Lung (tissue), 12 donors: ENCODE results near the gene ADAMTS12. TPM values are rescaled to one million over a fixed set of nuclear protein-coding genes. Genes with fewer than 3 reads are reported as not detected.
A peak's percentile ranks its signal among the peaks of the same experiment; 100 is the strongest.

Experiments used
- ATAC-seq: fragments of 200-7000 bp; cut with Tn5 transposase; one replicate; pipeline ENCODE4 v1.9.1; 2020; ENCODE audit warnings: moderate number of reproducible peaks; ENCODE audit not compliant: insufficient read depth, low FRiP score
- DNase-seq, 3 donors: peaks; one replicate each; pipeline ENCODE4 v3.0.0-alpha.2; 2013 to 2017
- H3K27ac ChIP-seq, 2 donors: one replicate each; pipeline ENCODE4 v1.5.1; 2013; ENCODE audit warnings: mild to moderate bottlenecking in 2 of 2, moderate library complexity in 2 of 2, control low read depth in 1 of 2, inconsistent platforms in 1 of 2, low read depth in 1 of 2, low read length in 1 of 2
- H3K27me3 ChIP-seq, 3 donors: one replicate each; pipeline ENCODE4 v1.5.1; 2013; ENCODE audit warnings: low read length in 2 of 3; ENCODE audit not compliant: control insufficient read depth in 3 of 3, insufficient read depth in 3 of 3
- H3K36me3 ChIP-seq, 4 donors: one replicate each; pipeline ENCODE4 v1.5.1; 2013; ENCODE audit warnings: low read length in 4 of 4, mild to moderate bottlenecking in 1 of 4, moderate library complexity in 1 of 4; ENCODE audit not compliant: control insufficient read depth in 4 of 4, insufficient read depth in 4 of 4
- H3K4me1 ChIP-seq, 5 donors: one replicate each; pipeline ENCODE4 v1.5.1; 2013; ENCODE audit warnings: low read length in 5 of 5, mild to moderate bottlenecking in 2 of 5, moderate library complexity in 1 of 5; ENCODE audit not compliant: control insufficient read depth in 5 of 5, insufficient read depth in 5 of 5
- H3K4me3 ChIP-seq: one replicate; pipeline ENCODE4 v1.5.1; 2013; ENCODE audit warnings: mild to moderate bottlenecking, control low read depth, moderate library complexity
- H3K9ac ChIP-seq, 2 donors: one replicate each; pipeline ENCODE4 v1.5.1; 2013; ENCODE audit warnings: low read length in 2 of 2, control low read depth in 1 of 2; ENCODE audit not compliant: insufficient read depth in 1 of 2
- H3K9me3 ChIP-seq, 4 donors: one replicate each; pipeline ENCODE4 v1.5.1; 2013; ENCODE audit warnings: low read length in 3 of 4, mild to moderate bottlenecking in 1 of 4, moderate library complexity in 1 of 4; ENCODE audit not compliant: control insufficient read depth in 4 of 4, insufficient read depth in 3 of 4
- CTCF ChIP-seq: IDR thresholded peaks from 2 replicates; pipeline ENCODE4 v1.5.1; 2012; ENCODE audit warnings: mild to moderate bottlenecking; ENCODE audit errors: control extremely low read depth, extremely low read depth
- WGBS, 2 donors: extraction: QIAGEN DNeasy Blood & Tissue Kit; methylation state at CpG; one replicate each; pipeline ENCODE4 v1.1.7; 2013; 5-methylcytosine and 5-hydroxymethylcytosine counted together
- polyA plus RNA-seq, 2 donors: library from polyadenylated mRNA; stranded (reverse); fragments of 200-250 nt; gene quantifications; one replicate each; pipeline ENCODE4 v1.2.1, GENCODE V29; 2013
- total RNA-seq, 2 donors: library from RNA; depleted of rRNA in 1 of 2; stranded (reverse); fragments of >200 nt in 1 of 2; gene quantifications; one replicate each; pipeline ENCODE4 v1.2.1, GENCODE V29; 2014 to 2021
- donor health status: control.
- donor health status: control.
- donor health status: Bipolar disorder and iron deficiency.
- donor health status: healthy.
- donor health status: DM: yes; HTN: yes; CAD: no.

ADAMTS12 gene
- total and polyA plus RNA-seq, 4 donors = 1.3 to 55.1 (median 4.3) TPM

DNA sequence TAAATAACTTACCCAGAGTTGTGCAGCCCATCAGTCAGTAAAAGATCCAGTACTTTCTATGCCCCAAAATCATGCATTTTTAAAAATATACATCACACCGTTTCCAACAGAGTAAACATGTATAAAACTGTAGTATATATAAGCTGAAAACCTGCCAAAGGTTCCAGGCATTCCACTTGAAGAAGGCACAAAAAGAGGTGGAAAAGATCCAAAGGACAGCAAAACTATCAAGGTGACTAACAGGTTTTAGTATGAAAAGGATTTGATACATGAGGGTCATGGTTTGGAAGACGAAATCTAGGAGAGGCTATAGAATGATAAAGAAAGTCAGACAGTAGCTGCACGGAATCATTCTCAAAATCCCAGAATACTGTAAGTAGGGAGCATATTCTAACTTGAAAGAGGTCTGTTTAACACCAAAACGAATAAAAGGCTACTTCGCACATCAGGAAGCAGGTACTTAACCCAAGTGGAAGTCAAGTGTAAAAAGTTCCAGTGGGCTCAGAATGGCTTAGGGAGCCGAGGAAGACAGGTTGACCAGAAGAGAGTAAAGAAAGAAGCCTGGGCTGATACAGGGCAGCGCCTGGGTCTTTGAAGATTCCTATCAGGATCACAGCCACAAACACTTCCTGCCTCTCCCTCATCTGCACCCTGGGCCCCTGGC lies 207.2 kb downstream of the ADAMTS12 start:
- H3K27ac ChIP-seq = no peak overlapping the region
- H3K4me3 ChIP-seq = no peak overlapping the region
- H3K4me1 ChIP-seq = peaks cover 0 to 7% (median 0%) of the 10 kb centered on the region in 5 donors
- no peak for TF ChIP-seq CTCF
- H3K9me3 ChIP-seq = no peaks in the 10 kb centered on the region
- DNase-seq = no peak
- H3K27me3 ChIP-seq = no peaks in the 10 kb centered on the region
- no peak overlapping the region for H3K9ac ChIP-seq
- peaks cover 0 to 21% (median 7%) of the 10 kb centered on the region in 4 donors for H3K36me3 ChIP-seq
- no peak for ATAC-seq
- 31 to 39% methylated on average over 7 of the region's 7 CpGs for WGBS, 2 donors

DNA sequence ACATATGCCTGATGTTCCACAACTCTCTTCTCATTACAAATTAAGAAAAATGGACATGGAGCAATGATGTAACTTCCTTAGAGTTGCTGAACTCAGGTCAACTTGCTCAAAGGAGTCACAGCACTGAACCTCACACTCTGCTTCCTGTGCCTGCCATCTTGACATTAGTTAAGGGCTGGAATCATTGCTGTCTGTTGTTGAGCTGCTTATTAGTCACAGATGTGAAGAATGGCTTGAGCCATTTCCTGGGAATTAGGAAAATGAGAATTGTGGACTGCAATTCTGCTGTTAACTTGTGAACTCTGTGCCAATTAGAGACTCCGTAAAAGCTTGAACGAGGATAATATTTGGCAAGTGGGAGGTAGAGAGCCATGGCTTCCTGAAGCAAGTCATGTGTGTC lies 212.0 kb downstream of the ADAMTS12 start:
- Histone ChIP-seq H3K4me1 (peaks cover 0 to 5% (median 0%) of the 10 kb centered on the region in 5 donors), H3K36me3 (peaks cover 0 to 29% (median 11%) of the 10 kb centered on the region in 4 donors), H3K27me3 (no peaks in the 10 kb centered on the region), H3K4me3 (no peak overlapping the region), H3K9me3 (no peaks in the 10 kb centered on the region), H3K27ac (no peak overlapping the region), H3K9ac (no peak overlapping the region)
- WGBS, 2 donors = 88 to 95% methylated on average over 2 of the region's 2 CpGs
- ATAC-seq (no peak), DNase-seq (no peak)
- TF ChIP-seq CTCF = no peak

- DNase-seq = peak in 2 of 3 donors; percentile 60 to 66
- TF ChIP-seq CTCF = no peak
Measured at GRCh38 chr5:33675958-33676464, 215.8 kb downstream of the ADAMTS12 start.

More at GRCh38 chr5:33675958-33676464, 215.8 kb downstream of the ADAMTS12 start:
- Histone ChIP-seq H3K27ac (no peak overlapping the region), H3K4me3 (no peak overlapping the region), H3K27me3 (no peaks in the 10 kb centered on the region), H3K4me1 (peaks cover 0 to 5% (median 2%) of the 10 kb centered on the region in 5 donors), H3K9ac (no peak overlapping the region), H3K36me3 (peaks cover 0 to 28% (median 6%) of the 10 kb centered on the region in 4 donors), H3K9me3 (no peaks in the 10 kb centered on the region)
- WGBS, 2 donors = 44 to 52% methylated on average over 3 of the region's 3 CpGs
- ATAC-seq = no peak
